Activated CD4-positive, CD25-positive, alpha-beta regulatory T cell treated with anti-CD3 and anti-CD28 coated beads, Interleukin-2, amount 50 U/mL, for 72 hours (primary cell): ENCODE results near the gene VDR.

Experiments
- DNase-seq: peaks from one replicate; pipeline ENCODE4 v3.0.0; 2021

Gene VDR

GRCh38 chr12:47867495-47867941, 37.3 kb downstream of the VDR start:
- no peak for DNase-seq

GRCh38 chr12:47864646-47865235, 40.1 kb downstream of the VDR start:
- DNase-seq: no peak

- no peak for DNase-seq
These were observed 40.8 kb downstream of the VDR start for GRCh38 chr12:47863985-47864384.

GRCh38 chr12:47863467-47863866, 41.3 kb downstream of the VDR start:
- DNase-seq: no peak

DNA sequence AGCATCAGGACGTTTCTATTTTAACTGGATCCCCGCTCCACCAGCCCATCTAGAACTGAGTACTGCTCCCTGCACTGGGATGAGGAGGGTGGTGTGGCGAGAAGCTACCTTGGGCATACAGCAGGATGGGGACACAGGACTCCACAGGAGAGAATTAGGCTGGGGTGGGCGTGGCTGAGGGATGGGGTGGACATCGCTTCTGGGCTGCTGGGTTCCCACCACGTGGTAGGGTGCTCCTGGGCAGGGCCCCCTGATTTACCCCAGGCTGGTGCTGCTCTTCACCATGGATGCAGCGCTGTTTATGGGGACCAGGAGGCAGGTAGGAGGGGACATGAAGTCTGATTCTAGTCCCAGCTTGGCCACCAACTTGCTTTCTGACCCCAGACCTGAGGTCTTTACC, 41.9 kb downstream of the VDR start:
- DNase-seq: no peak

DNA sequence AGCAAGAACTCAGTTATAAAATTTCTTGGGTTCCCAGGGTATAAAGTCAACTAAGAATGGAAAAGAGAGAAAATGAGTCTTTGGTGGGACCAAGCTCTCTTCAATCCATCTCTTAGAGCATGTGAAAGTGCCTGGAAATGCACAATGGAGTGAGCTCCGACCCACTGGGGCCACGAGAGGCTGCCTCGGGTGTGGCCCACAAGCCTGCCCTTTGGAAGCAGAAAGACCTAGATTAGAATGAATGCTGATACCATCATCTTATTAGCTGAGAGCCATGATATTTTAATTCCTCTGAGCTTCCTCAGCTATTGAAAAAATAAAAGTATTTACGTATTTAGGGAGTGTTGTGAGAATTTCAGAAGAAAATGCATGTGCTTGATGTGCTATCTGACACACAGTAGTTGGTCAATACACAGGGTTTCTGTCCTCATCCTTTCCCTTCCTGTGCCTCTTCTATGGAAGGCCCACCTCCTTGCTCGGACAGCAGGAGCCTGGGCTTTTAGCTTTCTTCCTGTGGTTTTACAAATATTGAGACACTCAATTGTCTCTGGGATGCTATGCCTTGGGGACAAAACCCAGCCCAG, 42.5 kb downstream of the VDR start:
- DNase-seq: no peak

DNA sequence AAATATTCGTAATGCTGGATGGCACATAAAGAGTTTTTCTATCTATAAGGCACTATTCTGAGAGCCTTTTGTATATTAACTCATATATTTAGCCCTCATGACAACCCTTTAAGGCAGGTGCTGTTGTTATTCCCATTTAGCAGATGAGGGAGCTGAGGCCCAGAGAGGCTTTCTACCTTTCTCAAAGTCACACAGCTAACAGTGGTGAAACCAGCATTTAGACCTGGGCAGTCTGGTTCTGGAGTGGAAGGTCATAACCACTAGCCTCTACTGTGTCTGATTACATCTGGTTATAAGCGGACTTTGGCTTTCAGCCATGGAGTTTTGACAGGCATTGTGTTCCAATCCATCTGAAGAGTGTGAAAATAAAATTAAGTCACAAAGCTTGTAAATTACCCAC, 43.9 kb downstream of the VDR start:
- DNase-seq: no peak

GRCh38 chr12:47860279-47860841, 44.4 kb downstream of the VDR start:
- DNase-seq: no peak

DNA sequence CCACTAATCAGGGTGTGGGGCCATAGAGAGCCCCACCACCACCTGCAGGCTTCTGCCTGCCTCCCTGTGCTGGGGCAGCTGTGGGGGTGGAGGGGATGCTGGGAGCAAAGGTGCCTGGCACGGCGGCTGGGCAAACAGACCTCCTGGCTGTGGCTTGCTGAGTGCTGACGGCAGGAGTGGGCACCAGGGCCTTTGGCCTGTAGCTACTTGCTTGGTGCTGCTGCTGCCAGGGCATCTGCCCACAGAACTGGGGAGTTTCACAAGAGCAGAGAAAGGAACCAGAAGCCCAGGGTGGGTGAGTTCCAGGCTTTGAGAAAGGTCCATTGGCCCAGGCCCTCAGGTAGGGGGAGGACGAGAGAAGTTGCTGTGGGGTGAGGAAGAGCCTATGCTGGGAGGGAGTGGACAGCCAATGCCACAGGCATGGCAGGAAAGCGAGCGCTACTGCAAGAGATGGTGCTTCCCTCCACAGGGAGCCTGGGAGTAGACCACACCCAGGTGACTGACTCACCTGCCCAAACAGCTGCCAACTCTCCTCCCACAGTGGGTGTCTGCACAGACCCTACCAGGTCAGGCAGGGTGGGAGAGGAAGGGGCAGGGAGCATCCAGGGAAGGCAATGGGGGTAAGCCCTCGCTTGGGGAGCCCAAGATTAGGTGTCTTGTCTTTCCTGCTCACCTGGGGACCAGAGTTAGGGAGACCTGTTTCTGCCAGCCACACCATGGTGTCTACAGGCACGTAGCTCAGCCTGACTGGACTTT, 46.1 kb downstream of the VDR start:
- no peak for DNase-seq

DNA sequence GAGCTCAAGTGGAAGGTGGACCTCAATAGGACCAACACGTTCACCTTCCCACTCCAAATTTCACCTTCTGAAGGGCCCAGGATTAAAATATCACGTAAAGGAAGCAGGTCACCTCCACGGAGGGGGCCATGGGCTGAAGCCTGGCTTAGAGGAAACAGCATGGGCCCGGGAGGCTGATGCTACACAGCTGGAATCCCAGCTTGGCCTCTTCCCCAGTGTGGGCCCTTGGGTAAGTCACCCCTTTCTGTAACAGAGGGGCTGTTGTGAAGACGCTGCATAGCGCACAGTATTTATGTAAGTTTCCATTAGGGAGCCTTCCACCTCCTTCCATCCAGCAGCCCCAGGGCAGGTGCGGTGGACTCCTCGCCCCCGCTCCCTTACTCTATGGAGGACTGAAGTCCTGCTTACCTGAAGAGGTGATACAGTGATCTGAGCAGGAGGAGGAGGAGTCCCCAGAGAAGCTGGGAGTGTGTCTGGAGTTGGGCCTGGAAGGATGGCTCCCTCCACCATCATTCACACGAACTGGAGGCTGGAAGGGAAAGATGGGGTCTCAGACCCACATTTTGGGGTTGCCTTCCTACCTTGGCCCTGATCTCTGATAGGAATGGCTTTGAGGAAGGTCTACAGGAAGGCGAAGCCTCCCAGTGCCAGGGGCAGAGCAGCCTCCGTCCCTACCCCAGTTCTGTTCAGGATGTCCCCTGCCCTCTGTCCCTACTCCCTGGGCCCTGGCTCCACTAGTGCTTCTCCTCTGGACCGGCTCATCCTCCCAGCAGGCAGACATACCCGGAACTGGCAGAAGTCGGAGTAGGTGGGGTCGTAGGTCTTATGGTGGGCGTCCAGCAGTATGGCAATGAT, 47.8 kb downstream of the VDR start:
- DNase-seq: no peak

DNA sequence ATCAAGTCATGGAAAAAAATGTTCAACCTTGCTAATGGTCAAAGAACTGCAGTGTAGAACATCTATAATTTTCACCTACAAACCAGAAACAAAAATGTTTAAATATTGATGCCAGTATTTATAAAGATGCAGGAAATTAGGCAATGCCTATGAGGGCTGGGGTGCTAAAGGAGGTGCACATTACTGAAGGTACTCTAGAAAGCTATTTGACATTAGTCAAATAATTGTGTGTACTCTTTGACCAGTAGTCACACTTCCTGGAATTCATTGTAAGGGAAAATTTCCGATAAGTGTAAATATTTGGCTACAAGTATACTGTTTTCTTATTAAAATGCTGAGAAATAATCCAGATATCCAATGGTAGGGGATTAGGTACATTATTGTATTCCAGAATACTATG, 48.7 kb downstream of the VDR start:
- no peak for DNase-seq

DNA sequence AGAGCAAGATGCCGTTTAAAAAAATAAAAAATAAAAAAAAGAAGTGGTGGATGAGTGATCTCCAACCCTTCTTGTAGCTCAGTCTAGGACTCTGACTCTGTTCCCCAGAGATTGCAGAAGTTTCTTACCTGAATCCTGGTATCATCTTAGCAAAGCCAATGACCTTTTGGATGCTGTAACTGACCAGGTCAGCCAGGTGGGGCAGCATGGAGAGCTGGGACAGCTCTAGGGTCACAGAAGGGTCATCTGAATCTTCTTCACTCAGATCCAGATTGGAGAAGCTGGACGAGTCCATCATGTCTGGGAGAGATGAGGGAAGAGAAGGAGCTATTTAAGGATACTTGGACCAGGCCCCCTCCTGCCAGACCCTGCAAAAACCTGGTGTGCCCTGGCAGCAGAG, 49.3 kb downstream of the VDR start:
- no peak for DNase-seq

- no peak for DNase-seq
These were observed 50.3 kb downstream of the VDR start for GRCh38 chr12:47854531-47854930.

GRCh38 chr12:47852096-47852571, 52.7 kb downstream of the VDR start:
- no peak for DNase-seq

DNA sequence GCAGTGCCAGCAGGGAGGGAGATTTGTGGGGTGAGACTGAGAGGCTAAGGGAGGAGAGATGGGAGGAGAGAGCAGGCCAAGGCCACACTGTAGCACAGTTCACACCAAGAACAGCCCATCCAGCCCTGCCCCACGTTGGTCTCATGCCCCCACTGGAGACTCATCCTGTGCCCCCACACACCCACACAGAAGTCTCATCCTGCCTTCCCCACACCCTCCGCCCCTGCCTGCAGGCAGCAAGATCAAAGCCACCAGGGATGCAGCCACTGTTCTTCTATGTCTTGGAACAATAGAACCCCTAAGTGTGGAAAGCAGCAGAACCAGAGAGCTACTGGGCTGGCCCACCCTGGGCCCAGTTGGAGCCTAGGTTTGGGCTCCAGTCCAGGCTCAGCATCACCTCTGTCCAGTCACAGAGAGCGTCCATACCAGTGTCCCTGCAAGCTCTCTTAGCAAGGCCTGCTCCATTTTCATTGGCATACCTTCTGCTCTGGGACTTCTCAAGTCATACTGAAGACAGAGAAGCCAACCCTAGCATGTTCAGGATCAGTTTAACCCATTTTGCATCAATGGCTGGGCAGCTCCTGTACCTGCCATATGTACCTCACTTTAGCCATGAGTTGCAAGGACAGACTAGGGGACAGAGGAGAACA, 53.4 kb downstream of the VDR start:
- DNase-seq: no peak

DNA sequence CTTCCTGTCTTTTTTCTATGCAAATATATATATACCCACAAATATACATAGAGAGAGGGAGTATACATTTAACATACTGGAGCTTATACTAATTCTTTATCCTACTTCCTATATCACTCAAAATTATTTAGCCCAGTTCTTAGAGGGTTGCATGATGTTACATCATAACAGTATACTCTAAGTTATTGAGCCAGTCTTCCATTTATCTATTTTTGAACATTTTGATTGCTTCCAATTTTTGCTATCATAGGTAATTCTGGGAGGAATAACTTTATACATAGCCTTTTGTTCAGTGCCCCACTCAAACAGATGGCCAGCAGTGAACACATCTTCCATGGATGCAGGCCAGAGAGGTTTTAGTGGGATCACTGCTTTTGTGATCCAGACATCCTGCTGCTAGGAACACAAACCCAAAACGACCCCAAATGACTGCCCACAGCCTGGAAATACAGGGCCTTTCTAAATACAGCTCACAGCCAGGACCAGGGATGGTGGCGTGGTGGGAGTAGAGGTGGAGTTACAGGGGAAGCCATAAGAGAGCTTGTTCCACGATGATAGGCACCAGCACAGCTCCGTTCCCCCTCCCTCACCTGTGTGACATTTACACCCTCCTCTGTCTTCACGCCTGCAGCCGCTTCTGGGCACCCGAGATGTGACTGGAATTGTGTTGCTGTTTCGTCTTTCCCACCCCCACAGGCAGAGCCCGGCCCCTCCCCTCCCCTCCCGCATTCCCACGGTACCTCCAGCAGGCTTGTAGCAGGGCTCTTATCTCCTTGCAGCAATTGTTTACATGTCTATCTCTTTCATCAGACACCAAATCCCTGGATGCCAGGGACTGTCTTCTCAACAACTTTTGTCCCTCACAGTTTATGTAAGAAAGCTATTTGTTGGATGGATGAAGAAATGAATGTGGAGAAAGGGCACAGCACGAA, 54.4 kb downstream of the VDR start:
- no peak for DNase-seq

GRCh38 chr12:47849261-47849660, 55.5 kb downstream of the VDR start:
- no peak for DNase-seq

DNA sequence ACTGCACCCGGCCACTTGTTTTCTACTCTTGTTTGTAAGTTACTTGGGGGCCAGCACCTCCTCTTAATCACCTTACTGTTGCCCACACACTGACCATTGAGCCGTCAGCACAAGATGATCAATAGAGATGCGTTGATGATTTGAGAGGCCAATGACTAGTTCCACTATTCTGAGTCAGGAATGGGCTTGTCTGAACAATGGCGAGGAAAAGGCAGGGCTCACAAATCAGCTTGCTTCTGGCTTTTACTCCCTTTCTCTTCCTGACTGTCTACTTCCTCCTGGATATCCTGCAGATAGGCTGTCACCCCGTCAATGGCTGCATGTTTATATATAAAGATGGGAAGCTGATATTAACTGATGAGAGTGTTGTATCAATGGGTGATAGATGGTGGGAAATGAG, 55.9 kb downstream of the VDR start:
- DNase-seq: no peak

DNA sequence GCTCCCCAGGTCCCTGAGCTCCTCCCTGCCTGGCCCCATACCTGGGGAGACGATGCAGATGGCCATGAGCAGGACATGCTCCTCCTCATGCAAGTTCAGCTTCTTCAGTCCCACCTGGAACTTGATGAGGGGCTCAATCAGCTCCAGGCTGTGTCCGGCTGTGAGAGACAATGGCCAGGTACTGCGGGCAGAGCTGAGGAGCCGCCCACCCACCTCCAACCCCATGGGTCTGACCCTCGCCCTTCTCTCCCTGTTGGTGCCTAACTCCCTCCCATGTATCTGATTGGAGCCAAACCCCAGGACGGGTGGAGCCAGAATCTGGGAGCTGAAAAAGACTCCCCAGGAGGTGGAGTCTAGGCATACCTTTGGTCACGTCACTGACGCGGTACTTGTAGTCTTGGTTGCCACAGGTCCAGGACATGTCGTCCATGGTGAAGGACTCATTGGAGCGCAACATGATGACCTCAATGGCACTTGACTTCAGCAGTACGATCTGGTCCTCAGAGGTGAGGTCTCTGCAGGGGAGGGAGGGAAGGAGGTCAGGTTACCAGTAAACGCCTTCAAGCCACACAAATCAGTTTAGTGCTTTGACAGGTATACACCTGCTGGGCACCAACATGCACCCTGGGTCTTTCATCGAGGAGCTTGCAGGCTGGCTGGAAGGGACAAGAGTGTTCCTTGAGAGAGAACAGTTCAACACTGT, 58.3 kb downstream of the VDR start:
- DNase-seq: no peak

DNA sequence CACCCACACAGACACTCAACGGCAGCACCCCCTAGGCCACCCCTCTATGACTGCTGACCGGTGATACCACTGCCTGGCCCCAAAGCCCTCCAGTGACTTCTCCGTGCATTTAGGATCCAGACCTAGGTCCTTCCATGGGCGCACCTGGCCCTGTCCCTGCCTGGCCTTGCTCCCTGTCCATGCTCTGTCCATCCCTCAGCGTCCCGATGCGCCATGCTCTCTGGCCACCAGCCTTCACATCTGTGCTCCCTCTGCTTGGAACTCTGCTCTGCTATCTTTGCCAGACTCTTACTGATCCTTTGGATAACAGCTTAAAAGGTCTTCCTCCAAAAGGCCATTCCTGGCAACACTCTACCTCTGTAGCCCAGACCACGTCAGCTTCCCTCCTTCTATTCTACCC, 59.7 kb downstream of the VDR start:
- no peak for DNase-seq
